ENCODE measurements around the gene XPR1.

- no peak for TF ChIP-seq CTCF (IDR thresholded peaks at IDR 0.05)
- TF ChIP-seq POLR2A (IDR thresholded peaks at IDR 0.05): no peak
Observed at GRCh38 chr1:180854001-180854400, 222.2 kb downstream of the XPR1 start.

Measured in uterus (tissue), 2 donors.